ENCODE measurements around the gene CRHR1. TPM values are rescaled to one million over a fixed set of nuclear protein-coding genes. Genes with fewer than 3 reads are reported as not detected.

The CRHR1 gene
- total and polyA plus RNA-seq, 2 donors = 0.05 to 0.32 TPM

Other genes starting within 250 kb of the CRHR1 start
- gene SPPL2C, start 60.6 kb downstream of the CRHR1 start, total RNA-seq = not detected
- gene SPPL2C, start 60.6 kb downstream of the CRHR1 start, polyA plus RNA-seq = not detected
- 0.57 TPM for gene MAPT, start 110.2 kb downstream of the CRHR1 start, total RNA-seq
- gene MAPT, start 110.2 kb downstream of the CRHR1 start, polyA plus RNA-seq = 0.84 TPM
- gene STH, start 214.9 kb downstream of the CRHR1 start, total RNA-seq = not detected
- gene STH, start 214.9 kb downstream of the CRHR1 start, polyA plus RNA-seq = not detected

Measured in thymus (tissue), 2 donors.